Measurements from ENCODE around the gene MAP2. TPM values are rescaled to one million over a fixed set of nuclear protein-coding genes. Genes with fewer than 3 reads are reported as not detected.

MAP2 gene
- total and polyA plus RNA-seq, 2 of the 13 experiments (the other 11 are each of a cell fraction or from before 2014, with no cell fraction given) = 0.08 TPM; not detected in 1

DNA sequence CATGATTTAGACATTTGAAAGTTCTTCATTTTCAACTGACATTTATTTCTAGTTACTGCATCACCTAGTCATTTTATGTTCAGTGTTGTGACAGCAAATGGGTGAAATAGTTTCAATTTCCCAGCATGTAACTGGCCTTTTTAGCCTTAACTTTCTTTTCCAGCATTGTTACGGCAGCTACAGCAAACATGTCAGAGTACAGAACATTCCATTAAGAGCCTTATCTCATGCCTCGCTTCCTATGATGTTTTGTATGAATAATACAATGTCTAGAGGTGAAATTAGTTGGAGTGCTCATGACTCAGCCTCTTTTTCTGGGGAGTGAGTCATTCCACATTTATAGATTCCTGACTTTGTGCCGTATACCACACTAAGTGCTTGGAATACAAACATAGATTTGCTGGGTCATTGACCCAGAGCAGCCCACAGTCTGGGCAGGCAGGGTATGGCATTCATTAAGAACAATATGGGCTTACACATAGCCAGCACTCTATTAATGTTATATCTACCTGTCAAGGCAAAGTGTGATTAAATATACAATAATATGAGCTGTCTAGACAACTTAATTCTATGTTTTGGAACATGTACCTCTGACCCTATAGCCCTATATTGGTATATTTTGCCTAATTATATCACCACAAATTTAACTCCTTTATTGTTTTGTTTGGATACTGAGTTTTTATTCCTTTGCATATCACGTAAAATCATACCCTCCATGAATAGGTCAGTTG lies 72.2 kb downstream of the MAP2 start (continued):
- TF ChIP-seq SETDB1 (CRISPR knock-in tag; IDR thresholded peaks at IDR 0.05; ENCODE audit: borderline replicate concordance) = no peak
- TF ChIP-seq ATF1 (CRISPR knock-in tag; IDR thresholded peaks at IDR 0.05) = no peak
- no peak for TF ChIP-seq MTA1 (CRISPR knock-in tag; IDR thresholded peaks at IDR 0.05; ENCODE audit: borderline replicate concordance)
- no peak for TF ChIP-seq ZFYVE20 (CRISPR knock-in tag; IDR thresholded peaks at IDR 0.05; ENCODE audit: borderline replicate concordance, low read depth)
- TF ChIP-seq ZNF709 (CRISPR knock-in tag; IDR thresholded peaks at IDR 0.05) = no peak
- TF ChIP-seq HMG20A (CRISPR knock-in tag; IDR thresholded peaks at IDR 0.05; ENCODE audit: borderline replicate concordance) = peak; percentile 58; the same call in 1 of the 2 replicates
- TF ChIP-seq, protein P1, sequence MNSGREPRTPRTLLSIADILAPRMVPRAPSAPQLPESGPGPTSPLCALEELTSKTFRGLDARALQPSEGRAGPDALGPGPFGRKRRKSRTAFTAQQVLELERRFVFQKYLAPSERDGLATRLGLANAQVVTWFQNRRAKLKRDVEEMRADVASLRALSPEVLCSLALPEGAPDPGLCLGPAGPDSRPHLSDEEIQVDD (CRISPR knock-in tag; IDR thresholded peaks at IDR 0.05; ENCODE audit: borderline replicate concordance) = no peak
- no peak for TF ChIP-seq ZNF337 (CRISPR knock-in tag; IDR thresholded peaks at IDR 0.05; ENCODE audit: borderline replicate concordance, low read depth)
- peak; percentile 32 to 73; a peak in 3 of 4 replicates for TF ChIP-seq MAFK (conservative IDR thresholded peaks at IDR 0.05 in 1 of 2, IDR thresholded peaks at IDR 0.05 in 1 of 2; ENCODE audit: low read length in 2 of 2)
- no peak for TF ChIP-seq ZNF251 (CRISPR knock-in tag; IDR thresholded peaks at IDR 0.05)
- TF ChIP-seq THYN1 (CRISPR knock-in tag; IDR thresholded peaks at IDR 0.05; ENCODE audit: borderline replicate concordance, low read depth) = no peak
- TF ChIP-seq CAMTA2 (CRISPR knock-in tag; IDR thresholded peaks at IDR 0.05; ENCODE audit: borderline replicate concordance) = no peak
- TF ChIP-seq SOX5 (CRISPR knock-in tag; IDR thresholded peaks at IDR 0.05; ENCODE audit: borderline replicate concordance) = peak; percentile 12; the same call in 1 of the 2 replicates
- TF ChIP-seq ZNF224 (CRISPR knock-in tag; IDR thresholded peaks at IDR 0.05) = no peak
- no peak for TF ChIP-seq ATAD3A (CRISPR knock-in tag; IDR thresholded peaks at IDR 0.05)
- no peak for TF ChIP-seq ZBTB7B (CRISPR knock-in tag; IDR thresholded peaks at IDR 0.05)
- TF ChIP-seq ZNF878 (CRISPR knock-in tag; IDR thresholded peaks at IDR 0.05) = no peak
- no peak for TF ChIP-seq SNAI1 (CRISPR knock-in tag; IDR thresholded peaks at IDR 0.05; ENCODE audit: borderline replicate concordance)
- no peak for TF ChIP-seq TAF15 (IDR thresholded peaks at IDR 0.05; ENCODE audit: low read depth, low read length, poor library complexity, severe bottlenecking)
- TF ChIP-seq ZNF264 (CRISPR knock-in tag; IDR thresholded peaks at IDR 0.05) = no peak
- TF ChIP-seq REPIN1 (CRISPR knock-in tag; IDR thresholded peaks at IDR 0.05; ENCODE audit: borderline replicate concordance, low read depth) = no peak
- no peak for TF ChIP-seq NBN (conservative IDR thresholded peaks at IDR 0.05)
- no peak for TF ChIP-seq ATM (IDR thresholded peaks at IDR 0.05; ENCODE audit: borderline replicate concordance)
- TF ChIP-seq, protein P2, sequence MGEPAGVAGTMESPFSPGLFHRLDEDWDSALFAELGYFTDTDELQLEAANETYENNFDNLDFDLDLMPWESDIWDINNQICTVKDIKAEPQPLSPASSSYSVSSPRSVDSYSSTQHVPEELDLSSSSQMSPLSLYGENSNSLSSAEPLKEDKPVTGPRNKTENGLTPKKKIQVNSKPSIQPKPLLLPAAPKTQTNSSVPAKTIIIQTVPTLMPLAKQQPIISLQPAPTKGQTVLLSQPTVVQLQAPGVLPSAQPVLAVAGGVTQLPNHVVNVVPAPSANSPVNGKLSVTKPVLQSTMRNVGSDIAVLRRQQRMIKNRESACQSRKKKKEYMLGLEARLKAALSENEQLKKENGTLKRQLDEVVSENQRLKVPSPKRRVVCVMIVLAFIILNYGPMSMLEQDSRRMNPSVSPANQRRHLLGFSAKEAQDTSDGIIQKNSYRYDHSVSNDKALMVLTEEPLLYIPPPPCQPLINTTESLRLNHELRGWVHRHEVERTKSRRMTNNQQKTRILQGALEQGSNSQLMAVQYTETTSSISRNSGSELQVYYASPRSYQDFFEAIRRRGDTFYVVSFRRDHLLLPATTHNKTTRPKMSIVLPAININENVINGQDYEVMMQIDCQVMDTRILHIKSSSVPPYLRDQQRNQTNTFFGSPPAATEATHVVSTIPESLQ (CRISPR knock-in tag; conservative IDR thresholded peaks at IDR 0.05) = no peak
- no peak for TF ChIP-seq ZNF775 (CRISPR knock-in tag; IDR thresholded peaks at IDR 0.05; ENCODE audit: borderline replicate concordance)
- TF ChIP-seq KDM2A (CRISPR knock-in tag; IDR thresholded peaks at IDR 0.05; ENCODE audit: borderline replicate concordance, low read depth) = no peak
- no peak for TF ChIP-seq SOX13 (IDR thresholded peaks at IDR 0.05)
- peak in 1 of 2 experiments; percentile 25; a peak in 1 of 4 replicates for TF ChIP-seq SOX13 (CRISPR knock-in tag; conservative IDR thresholded peaks at IDR 0.05 in 1 of 2, IDR thresholded peaks at IDR 0.05 in 1 of 2)
- TF ChIP-seq ZNF747 (CRISPR knock-in tag; IDR thresholded peaks at IDR 0.05; ENCODE audit: borderline replicate concordance) = no peak

Measured in HepG2 (cell line).